A549 treated with dexamethasone at 1 μM for 4 hours (cell line): ENCODE data around the gene OR11H6. TPM values are rescaled to one million over a fixed set of nuclear protein-coding genes. Genes with fewer than 3 reads are reported as not detected.

ENCODE experiments used
- total RNA-seq: library from RNA; stranded (reverse); fragments of 200-300 nt; extraction: Qiagen RNA extraction; gene quantifications from 5 replicates; pipeline ENCODE4 v1.2.3, GENCODE V29; 2022

The OR11H6 gene, protein sequence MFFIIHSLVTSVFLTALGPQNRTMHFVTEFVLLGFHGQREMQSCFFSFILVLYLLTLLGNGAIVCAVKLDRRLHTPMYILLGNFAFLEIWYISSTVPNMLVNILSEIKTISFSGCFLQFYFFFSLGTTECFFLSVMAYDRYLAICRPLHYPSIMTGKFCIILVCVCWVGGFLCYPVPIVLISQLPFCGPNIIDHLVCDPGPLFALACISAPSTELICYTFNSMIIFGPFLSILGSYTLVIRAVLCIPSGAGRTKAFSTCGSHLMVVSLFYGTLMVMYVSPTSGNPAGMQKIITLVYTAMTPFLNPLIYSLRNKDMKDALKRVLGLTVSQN
- not detected in 5 replicates for total RNA-seq

DNA sequence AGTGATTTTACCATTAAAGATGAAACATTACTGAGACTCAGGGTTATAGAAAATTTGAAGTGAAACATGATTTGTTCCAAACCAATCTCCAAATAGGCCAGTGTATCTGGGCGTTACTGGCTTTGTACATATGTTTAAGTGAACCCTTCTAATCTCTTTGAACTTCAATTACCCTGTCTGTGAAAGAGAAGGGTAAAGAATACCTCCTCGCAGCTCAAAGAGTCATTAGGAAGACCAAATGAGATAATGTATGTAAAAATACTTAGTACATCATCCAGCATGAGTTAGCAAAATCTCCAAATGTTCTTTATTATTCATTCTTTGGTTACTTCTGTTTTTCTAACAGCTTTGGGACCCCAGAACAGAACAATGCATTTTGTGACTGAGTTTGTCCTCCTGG lies at the start of gene OR11H6:
Gene OR11H6 (plus strand): TSS at position 301 of the 400 bp plus-strand sequence. CDS start 0 bp downstream, at position 301.

DNA sequence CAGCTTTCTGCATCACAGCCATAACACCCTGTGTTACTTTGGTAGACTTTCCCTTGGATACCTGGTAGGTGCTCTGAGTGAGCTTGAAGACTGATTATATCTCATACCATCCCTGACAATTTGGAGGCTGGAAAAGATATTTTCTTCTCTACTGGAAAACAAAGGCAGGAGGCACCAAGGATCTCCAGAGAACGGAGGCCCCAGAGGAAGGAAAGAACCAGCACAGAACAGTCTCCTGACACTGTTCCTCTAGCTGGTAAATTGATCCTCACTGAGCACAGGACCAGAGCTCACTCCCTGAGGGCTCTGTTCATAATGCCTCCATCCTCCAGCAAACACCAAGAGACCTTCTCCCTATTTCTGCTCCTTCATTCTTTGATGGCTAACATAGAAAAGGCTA lies 32.9 kb upstream of the OR11H6 start, which contains the start of gene OR11G2:
Gene OR11G2 (plus strand): TSS at position 301 of the 400 bp plus-strand sequence. CDS start 6,542 bp downstream, outside the sequence.

DNA sequence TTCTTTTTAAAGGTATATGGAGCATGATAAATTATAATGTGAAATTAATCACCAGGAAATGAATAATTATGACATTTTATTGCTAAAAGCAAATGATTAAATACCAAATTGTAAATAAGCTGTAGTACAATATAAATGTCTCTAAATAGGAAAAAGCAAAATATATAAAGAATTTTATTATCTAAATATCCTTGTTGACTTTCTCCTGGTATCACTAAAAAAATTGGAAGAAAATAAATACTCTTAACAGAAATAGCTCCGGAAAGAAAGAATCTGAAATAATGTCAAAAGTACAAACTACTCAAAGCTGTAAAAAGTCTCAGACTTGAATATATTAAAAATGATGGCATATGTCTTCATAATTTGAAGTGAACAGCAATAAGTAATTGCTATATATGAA lies 5.2 kb downstream of the OR11H6 start, which contains the start of gene OR11H7:
Gene OR11H7 (plus strand): TSS at position 301 of the 400 bp plus-strand sequence.

Other genes starting within 250 kb of the OR11H6 start
- not detected in 5 replicates for gene OR4K15, start 248.1 kb upstream of the OR11H6 start, total RNA-seq
- not detected in 5 replicates for gene OR4Q2, start 221.5 kb upstream of the OR11H6 start, total RNA-seq
- gene OR4K14, start 204.4 kb upstream of the OR11H6 start, total RNA-seq = not detected in 5 replicates
- gene OR4K13, start 187.7 kb upstream of the OR11H6 start, total RNA-seq = not detected in 5 replicates
- not detected in 5 replicates for gene OR4L1, start 163.7 kb upstream of the OR11H6 start, total RNA-seq
- gene OR4K17, start 113.0 kb upstream of the OR11H6 start, total RNA-seq = not detected in 5 replicates
- not detected in 5 replicates for gene OR4N5, start 84.9 kb upstream of the OR11H6 start, total RNA-seq
- not detected in 5 replicates for gene OR11G2, start 32.8 kb upstream of the OR11H6 start, total RNA-seq
- not detected in 5 replicates for gene OR11H7, start 5.3 kb downstream of the OR11H6 start, total RNA-seq
- not detected in 5 replicates for gene OR11H4, start 15.6 kb downstream of the OR11H6 start, total RNA-seq
- gene TTC5, start 82.2 kb downstream of the OR11H6 start, total RNA-seq = 15.4 to 24.7 TPM (median 18.6 TPM) in 5 replicates
- gene CCNB1IP1, start 109.6 kb downstream of the OR11H6 start, total RNA-seq = 34.9 to 47.1 TPM (median 38.8 TPM) in 5 replicates
- gene PARP2, start 119.9 kb downstream of the OR11H6 start, total RNA-seq = 18.3 to 20.7 TPM (median 20.1 TPM) in 5 replicates
- gene TEP1, start 189.8 kb downstream of the OR11H6 start, total RNA-seq = 6.6 to 12.1 TPM (median 10.0 TPM) in 5 replicates
- gene KLHL33, start 212.5 kb downstream of the OR11H6 start, total RNA-seq = 0.01 TPM in 1 of 5 replicates, not detected in the others
- gene OSGEP, start 231.1 kb downstream of the OR11H6 start, total RNA-seq = 19.5 to 24.1 TPM (median 23.7 TPM) in 5 replicates
- gene APEX1, start 231.5 kb downstream of the OR11H6 start, total RNA-seq = 251 to 268 TPM (median 260 TPM) in 5 replicates
- gene PIP4P1, start 237.7 kb downstream of the OR11H6 start, total RNA-seq = 25.5 to 35.2 TPM (median 29.2 TPM) in 5 replicates
- 130 to 164 TPM (median 132 TPM) in 5 replicates for gene PNP, start 245.7 kb downstream of the OR11H6 start, total RNA-seq